ENCODE results near the gene SERPINA12.

Gene SERPINA12

GRCh38 chr14:94455928-94456327 is 53.3 kb downstream of the SERPINA12 start:
- no peak for TF ChIP-seq FOXP2 (optimal IDR thresholded peaks at IDR 0.05; ENCODE audit: borderline replicate concordance, extremely low read depth, extremely low read length, insufficient read depth)
- TF ChIP-seq SIN3A (IDR thresholded peaks at IDR 0.05; ENCODE audit: borderline replicate concordance, insufficient read depth, low read length), result no peak
- no peak for TF ChIP-seq REST (IDR thresholded peaks at IDR 0.05; ENCODE audit: insufficient read depth in 1 of 2, low read depth in 2 of 2, low read length in 2 of 2)
- no peak for TF ChIP-seq TAF1 (IDR thresholded peaks at IDR 0.05; ENCODE audit: borderline replicate concordance, insufficient read depth, low read length)
- no peak for TF ChIP-seq POLR2AphosphoS5 (IDR thresholded peaks at IDR 0.05; ENCODE audit: low read depth, low read length)

- no peak for TF ChIP-seq TAF1 (IDR thresholded peaks at IDR 0.05; ENCODE audit: borderline replicate concordance, insufficient read depth, low read length)
- no peak for TF ChIP-seq POLR2AphosphoS5 (IDR thresholded peaks at IDR 0.05; ENCODE audit: low read depth, low read length)
- no peak for TF ChIP-seq REST (IDR thresholded peaks at IDR 0.05; ENCODE audit: insufficient read depth in 1 of 2, low read depth in 2 of 2, low read length in 2 of 2)
- TF ChIP-seq SIN3A (IDR thresholded peaks at IDR 0.05; ENCODE audit: borderline replicate concordance, insufficient read depth, low read length), result no peak
- TF ChIP-seq FOXP2 (optimal IDR thresholded peaks at IDR 0.05; ENCODE audit: borderline replicate concordance, extremely low read depth, extremely low read length, insufficient read depth), result no peak
Observed at GRCh38 chr14:94451826-94452225, 57.4 kb downstream of the SERPINA12 start.

GRCh38 chr14:94451091-94451771 is 58.0 kb downstream of the SERPINA12 start:
- TF ChIP-seq REST (IDR thresholded peaks at IDR 0.05; ENCODE audit: insufficient read depth in 1 of 2, low read depth in 2 of 2, low read length in 2 of 2) (no peak), SIN3A (IDR thresholded peaks at IDR 0.05; ENCODE audit: borderline replicate concordance, insufficient read depth, low read length) (no peak), TAF1 (IDR thresholded peaks at IDR 0.05; ENCODE audit: borderline replicate concordance, insufficient read depth, low read length) (no peak), FOXP2 (optimal IDR thresholded peaks at IDR 0.05; ENCODE audit: borderline replicate concordance, extremely low read depth, extremely low read length, insufficient read depth) (no peak), POLR2AphosphoS5 (IDR thresholded peaks at IDR 0.05; ENCODE audit: low read depth, low read length) (no peak)

GRCh38 chr14:94450722-94451090 is 58.6 kb downstream of the SERPINA12 start:
- TF ChIP-seq POLR2AphosphoS5 (IDR thresholded peaks at IDR 0.05; ENCODE audit: low read depth, low read length) (no peak), FOXP2 (optimal IDR thresholded peaks at IDR 0.05; ENCODE audit: borderline replicate concordance, extremely low read depth, extremely low read length, insufficient read depth) (no peak), SIN3A (IDR thresholded peaks at IDR 0.05; ENCODE audit: borderline replicate concordance, insufficient read depth, low read length) (no peak), REST (IDR thresholded peaks at IDR 0.05; ENCODE audit: insufficient read depth in 1 of 2, low read depth in 2 of 2, low read length in 2 of 2) (no peak), TAF1 (IDR thresholded peaks at IDR 0.05; ENCODE audit: borderline replicate concordance, insufficient read depth, low read length) (no peak)
